SIG-M5 treated with dmso at 0.1 percent for 504 hours (cell line): Measurements from ENCODE around the gene CPLX3.

Source experiments
- DNase-seq: peaks from one replicate; lab custom pipeline; 2025; ENCODE audit not compliant: unreplicated experiment; lab: John Stamatoyannopoulos, UW

The CPLX3 gene

DNA sequence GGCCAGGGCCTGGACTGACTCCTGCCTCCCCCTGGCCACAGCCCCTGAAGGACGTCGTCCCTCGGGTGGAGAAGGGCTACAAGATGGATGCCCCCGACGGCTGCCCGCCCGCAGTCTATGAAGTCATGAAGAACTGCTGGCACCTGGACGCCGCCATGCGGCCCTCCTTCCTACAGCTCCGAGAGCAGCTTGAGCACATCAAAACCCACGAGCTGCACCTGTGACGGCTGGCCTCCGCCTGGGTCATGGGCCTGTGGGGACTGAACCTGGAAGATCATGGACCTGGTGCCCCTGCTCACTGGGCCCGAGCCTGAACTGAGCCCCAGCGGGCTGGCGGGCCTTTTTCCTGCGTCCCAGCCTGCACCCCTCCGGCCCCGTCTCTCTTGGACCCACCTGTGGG is 24.1 kb upstream of the CPLX3 start:
- DNase-seq: no peak

DNA sequence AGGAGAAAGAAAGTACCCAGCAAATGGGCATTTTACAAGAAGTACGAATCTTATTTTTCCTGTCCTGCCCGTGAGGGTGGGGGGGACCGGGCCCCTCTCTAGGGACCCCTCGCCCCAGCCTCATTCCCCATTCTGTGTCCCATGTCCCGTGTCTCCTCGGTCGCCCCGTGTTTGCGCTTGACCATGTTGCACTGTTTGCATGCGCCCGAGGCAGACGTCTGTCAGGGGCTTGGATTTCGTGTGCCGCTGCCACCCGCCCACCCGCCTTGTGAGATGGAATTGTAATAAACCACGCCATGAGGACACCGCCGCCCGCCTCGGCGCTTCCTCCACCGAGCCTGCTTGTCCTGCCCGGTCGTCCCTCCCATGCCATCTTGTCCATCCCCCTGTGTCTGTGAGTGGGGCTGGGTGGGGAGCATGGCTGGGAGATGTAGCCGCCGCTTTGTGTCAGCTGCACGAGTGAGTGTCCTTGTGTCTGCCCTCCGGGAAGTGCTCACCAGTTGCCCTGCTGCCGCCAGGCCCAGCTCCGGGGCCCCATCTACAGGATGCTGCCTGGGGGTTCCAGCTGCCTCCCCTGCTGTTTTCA is 23.5 kb upstream of the CPLX3 start:
- no peak for DNase-seq

DNA sequence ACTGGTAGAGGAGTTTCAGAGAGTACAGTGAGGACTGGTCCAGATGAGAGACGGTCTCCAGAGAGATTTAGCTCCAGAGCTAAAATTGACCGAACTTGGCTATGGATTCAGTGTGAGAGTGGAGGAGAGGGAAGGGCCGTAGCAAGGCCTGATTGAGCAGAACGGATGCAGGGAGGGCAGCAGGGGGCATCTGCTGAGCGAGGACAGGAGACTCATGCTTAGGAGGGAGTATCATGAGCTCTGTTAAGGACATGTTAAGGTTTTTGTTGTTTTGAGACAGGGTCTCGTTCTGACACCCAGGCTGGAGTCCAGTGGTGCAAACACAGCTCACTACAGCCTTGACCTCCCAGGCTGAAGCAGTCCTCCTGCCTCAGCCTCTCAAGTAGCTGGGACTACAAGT is 21.5 kb upstream of the CPLX3 start:
- DNase-seq: no peak

DNA sequence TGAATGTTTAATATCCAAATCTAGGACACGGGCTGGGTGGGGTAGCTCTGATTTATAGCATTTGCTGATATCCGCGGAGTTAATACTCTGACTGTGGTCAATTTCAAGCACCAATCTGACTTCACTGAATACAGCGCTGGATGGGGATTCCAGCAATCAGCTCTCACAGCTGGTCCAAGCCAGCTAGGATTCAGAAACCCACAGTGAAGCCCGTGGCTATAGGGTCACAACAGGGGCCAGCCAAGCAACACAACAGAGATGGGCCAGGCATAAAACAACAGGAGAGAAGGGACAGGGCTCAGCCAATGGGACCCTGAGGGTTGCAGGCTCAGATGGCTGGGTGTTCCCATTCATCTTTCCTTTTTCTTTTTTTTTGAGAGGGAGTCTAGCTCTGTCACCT is 19.1 kb upstream of the CPLX3 start:
- no peak for DNase-seq

DNA sequence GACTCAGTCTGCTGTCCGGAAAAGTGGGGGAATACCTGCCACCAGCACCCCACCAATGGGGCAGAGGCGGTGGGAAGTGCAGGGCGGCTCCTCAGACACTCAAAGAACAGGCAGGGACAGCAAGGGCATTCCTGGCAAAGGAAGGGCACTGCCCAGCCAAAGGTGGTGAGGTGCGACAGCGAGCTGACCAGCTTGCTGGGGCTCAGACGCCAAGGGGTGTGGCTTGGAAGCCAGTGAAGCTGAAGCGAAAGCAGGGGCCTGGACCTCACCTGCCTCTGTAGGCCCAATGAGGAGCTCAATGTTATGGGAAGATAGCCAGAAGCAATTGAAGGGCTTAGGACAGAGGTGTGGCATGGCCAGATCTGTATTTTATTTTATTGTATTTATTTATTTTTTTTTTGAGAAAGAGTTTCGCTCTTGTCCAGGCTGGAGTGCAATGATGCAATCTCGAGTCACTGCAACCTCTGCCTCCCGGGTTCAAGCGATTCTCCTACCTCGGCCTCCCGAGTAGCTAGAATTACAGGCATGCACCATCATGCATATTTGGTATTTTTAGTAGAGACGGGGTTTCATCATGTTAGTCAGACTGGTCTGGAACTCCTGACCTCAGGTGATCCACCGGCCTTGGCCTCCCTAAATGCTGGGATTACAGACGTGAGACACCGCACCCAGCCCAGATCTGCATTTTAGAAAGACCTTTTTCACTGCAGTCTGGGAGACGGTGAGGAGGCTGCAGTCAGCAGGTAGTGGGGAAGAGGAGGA is 18.2 kb upstream of the CPLX3 start:
- no peak for DNase-seq

- DNase-seq: no peak
Observed at GRCh38 chr15:74808840-74809229, 17.6 kb upstream of the CPLX3 start.

DNA sequence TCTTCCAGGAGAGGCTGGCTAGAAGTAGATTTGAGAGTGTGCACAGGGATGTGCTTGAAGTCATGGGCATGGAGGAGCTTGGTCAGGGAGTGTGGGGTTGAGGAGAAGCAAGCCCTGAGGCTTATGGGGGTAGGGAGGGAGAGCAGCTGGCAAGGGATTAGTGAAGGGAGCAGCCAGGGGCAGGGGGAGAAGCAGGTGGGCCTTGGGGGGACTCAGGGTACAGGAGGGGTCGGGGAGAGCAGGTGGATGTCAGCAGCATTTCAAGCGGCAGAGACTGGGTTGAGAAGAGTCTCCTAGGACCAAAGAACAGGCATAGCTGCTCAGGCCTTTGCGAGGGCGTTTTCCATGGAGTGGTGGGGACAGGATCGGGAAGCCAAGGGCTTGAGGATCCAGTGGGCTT is 17.2 kb upstream of the CPLX3 start:
- DNase-seq: no peak

DNA sequence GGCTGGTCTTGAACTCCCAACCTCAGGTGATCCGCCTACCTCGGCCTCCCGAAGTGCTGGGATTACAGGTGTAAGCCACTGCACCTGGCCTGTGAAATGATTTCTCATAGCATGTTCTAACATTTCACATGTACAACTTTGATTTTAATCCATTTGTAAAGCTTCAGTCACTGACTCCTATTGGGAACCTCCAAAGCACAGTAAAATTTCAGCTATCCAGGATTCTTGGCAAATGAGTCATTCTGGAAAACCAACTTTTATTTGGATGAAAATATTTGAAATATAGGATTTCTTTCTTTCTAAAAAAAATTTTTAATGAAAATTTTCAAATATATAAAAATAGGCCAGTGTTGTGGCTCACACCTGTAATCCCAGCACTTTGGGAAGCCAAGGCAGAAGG is 16.5 kb upstream of the CPLX3 start:
- no peak for DNase-seq

DNA sequence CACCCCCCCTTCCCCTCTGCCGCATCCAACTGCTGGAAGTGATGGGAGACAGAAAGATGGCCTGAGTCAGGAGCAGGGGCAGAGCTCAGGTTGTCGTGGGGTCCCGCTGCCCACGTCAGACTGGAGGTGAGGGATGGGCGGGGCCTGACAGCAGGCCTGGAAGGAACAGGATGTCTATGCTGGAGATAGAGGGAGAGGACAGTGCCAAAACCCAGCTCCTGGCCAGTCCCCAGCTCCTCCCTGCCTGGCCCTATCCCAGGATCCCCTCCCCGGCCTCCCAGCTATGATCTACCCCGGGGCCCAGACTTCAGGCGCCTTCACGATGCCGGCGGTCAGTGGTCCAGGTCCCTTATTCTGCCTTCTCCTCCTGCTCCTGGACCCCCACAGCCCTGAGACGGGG is 13.9 kb upstream of the CPLX3 start, which contains the start of gene LMAN1L:
Gene LMAN1L, plus strand, starts transcription at position 303 of the 400 bp plus-strand sequence. Its CDS starts 20 bp downstream, at position 323.
- DNase-seq: no peak

DNA sequence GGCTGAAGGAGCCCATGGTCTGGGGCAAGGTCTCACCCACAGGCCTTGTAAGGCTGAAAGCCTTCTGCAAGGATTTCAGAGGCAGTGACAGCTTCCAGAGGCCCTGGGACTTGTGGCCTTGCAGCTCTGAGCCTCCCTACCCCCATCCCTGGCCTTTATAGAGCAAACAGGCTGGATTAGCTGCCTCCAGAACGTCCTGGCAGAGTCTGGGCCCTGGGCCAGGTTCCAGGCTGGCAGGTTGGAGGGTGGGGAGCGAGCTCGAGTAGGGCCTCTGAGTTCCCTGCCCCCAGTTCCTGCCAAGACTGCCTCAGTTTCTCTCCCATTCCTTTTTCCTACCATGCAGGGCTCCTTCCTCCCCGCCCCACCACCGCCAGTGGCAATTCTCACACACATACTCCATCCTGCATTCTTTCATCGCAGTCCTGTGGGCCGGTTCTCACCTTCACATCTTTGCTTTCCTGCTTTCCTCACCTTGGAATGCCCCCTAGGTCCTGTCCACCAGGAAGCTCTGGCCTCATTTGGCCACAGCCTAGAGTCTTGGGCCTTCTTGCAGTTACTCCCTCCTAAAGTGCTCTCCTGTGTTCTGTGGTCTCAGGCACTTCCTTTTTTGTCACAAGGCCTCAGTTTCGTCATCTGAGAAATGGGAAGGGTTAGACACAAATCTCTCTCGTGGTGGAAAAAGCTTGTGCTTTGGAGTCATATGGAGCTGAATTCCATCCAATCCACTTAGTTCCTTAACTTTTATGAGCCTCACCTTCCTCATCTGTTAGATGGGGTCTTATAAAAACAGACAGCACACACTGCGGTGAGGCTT is 11.1 kb upstream of the CPLX3 start:
- no peak for DNase-seq

- no peak for DNase-seq
Observed at GRCh38 chr15:74815961-74816360, 10.5 kb upstream of the CPLX3 start.

DNA sequence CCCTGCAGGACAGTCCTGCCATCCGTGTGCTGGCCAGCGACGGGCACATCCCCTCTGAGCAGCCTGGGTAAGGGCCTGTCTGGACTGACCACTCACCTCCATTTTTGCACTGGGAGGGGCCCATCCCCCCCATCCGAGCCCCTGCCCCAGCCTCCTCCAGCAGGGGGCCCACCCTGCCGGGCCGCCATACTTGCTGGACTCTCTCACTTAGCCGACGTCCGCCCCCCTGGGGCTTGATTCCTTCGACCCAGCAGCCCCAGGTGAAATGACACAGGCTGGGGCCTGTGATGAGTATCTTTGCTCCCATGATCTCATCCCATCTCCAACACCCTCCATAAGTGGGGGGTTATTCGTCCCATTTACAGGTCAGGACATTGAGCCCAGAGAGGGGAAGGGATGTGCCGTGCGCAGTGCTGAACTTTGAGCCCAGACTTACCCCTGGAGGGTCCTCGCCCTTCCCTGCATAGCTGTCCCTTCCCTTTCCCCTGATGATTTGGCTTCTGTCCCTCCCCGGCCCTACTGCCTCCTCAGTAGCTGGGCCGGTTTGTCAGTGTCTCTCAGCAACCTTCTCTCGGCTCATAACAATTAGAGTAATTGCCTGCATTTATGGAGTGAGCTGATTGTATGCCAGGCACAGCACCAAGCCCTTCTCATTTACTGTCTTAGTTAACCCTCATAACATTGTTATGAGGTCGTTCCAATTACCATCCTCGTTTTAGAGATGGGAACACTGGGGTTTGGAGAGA is 9.6 kb upstream of the CPLX3 start:
- no peak for DNase-seq

- peak; percentile 45 for DNase-seq
Observed at GRCh38 chr15:74817370-74817737, 9.1 kb upstream of the CPLX3 start.

GRCh38 chr15:74820056-74820455 is 6.4 kb upstream of the CPLX3 start:
- DNase-seq: no peak

GRCh38 chr15:74821091-74821789 is 5.2 kb upstream of the CPLX3 start:
- DNase-seq: peak; percentile 55

GRCh38 chr15:74821790-74822158 is 4.7 kb upstream of the CPLX3 start:
- DNase-seq: no peak

- DNase-seq: no peak
Observed at GRCh38 chr15:74822233-74822632, 4.2 kb upstream of the CPLX3 start.

DNA sequence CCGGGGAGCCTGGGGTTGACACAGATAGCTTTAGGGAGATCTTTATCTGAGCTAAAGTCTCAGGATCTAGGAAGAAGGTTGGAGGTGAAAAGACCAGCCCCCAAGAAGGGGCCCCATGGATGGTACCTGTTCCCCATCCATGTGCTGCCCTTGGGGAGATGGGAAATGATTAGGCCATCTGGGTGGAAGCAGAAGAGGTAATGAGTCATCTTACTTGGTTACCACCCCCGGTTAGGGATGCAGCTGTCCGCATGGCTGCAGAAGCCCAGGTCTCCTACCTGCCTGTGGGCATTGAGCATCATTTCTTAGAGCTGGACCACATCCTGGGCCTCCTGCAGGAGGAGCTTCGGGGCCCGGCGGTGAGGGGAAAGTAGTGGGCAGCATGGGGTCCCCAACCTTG is 3.1 kb upstream of the CPLX3 start:
- DNase-seq: no peak

DNA sequence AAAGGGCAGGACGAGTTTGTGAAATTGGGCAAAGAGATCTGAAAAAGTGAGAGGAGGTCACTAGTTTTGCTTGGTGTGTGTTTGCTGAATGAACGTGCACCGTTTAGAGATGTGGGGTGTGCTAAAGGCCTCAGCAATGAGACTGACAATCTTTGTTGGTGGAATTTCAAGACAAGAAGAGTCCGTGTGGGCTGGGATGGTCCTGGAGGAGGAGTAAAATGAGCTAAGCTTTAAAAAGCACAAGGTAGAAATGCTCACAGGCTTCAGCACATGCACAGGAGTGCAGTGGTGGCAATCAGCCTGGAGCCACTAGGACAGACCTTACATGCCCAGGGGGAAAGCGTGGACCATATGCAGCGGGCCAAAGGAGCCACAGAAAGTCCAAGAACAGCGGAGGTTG is 1.5 kb upstream of the CPLX3 start:
- no peak for DNase-seq

DNA sequence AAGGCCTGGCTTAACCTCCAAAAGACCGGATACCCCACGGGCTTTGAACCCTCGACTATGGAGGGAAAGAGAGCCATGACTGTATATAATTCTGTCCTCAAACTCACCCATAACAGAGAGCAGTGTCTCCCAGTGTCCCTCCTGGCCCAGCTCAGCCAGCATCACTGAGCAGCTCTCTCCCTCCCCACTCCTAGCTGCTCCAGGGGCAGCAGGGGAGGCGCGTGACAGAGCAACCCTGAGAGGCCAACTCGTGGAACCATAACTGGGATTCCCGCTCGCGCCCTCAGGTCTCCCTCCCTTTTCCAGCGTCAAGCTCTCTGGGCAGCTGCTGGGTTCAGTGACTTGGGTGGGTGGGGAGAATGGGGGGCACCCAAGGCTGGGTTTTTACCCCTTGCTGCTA is 561 bp upstream of the CPLX3 start:
- DNase-seq: no peak

- DNase-seq: no peak
Observed at GRCh38 chr15:74826921-74827320, 494 bp downstream of the CPLX3 start.
